HUES48 (cell line): Measurements from ENCODE around the gene ETV6.

Experiments used
- H3K27ac ChIP-seq: one replicate; pipeline ENCODE4 v1.7.0; 2013; ENCODE audit warnings: low read depth, low read length, inconsistent platforms
- H3K27me3 ChIP-seq: 2 replicates; pipeline ENCODE4 v1.6.1; 2013; ENCODE audit warnings: mild to moderate bottlenecking, low read length; ENCODE audit not compliant: control insufficient read depth, insufficient read depth
- H3K36me3 ChIP-seq: 2 replicates; pipeline ENCODE4 v1.6.1; 2013; ENCODE audit warnings: low read length; ENCODE audit not compliant: control insufficient read depth, insufficient read depth
- H3K4me1 ChIP-seq: 2 replicates; pipeline ENCODE4 v1.6.1; 2013; ENCODE audit warnings: mild to moderate bottlenecking, low read length; ENCODE audit not compliant: control insufficient read depth, insufficient read depth
- H3K4me3 ChIP-seq: 2 replicates; pipeline ENCODE4 v1.5.1; 2013; ENCODE audit warnings: mild to moderate bottlenecking, low read depth, low read length
- H3K9ac ChIP-seq: 2 replicates; pipeline ENCODE4 v1.6.1; 2013; ENCODE audit warnings: mild to moderate bottlenecking, low read depth, low read length, moderate library complexity
- H3K9me3 ChIP-seq: 2 replicates; pipeline ENCODE4 v1.6.1; 2013; ENCODE audit warnings: low read length; ENCODE audit not compliant: control insufficient read depth, insufficient read depth

ETV6 gene

GRCh38 chr12:11655842-11656241 is 6.4 kb downstream of the ETV6 start:
- H3K27ac ChIP-seq, result no peak overlapping the region
- H3K9ac ChIP-seq, result no peak overlapping the region
- H3K36me3 ChIP-seq, result no peaks in the 10 kb centered on the region

GRCh38 chr12:11656550-11656949 is 7.1 kb downstream of the ETV6 start:
- no peaks in the 10 kb centered on the region for H3K9me3 ChIP-seq
- H3K27ac ChIP-seq, result no peak overlapping the region
- H3K9ac ChIP-seq, result no peak overlapping the region
- H3K36me3 ChIP-seq, result no peaks in the 10 kb centered on the region
- no peak overlapping the region for H3K4me3 ChIP-seq
- H3K27me3 ChIP-seq, result no peaks in the 10 kb centered on the region
- H3K4me1 ChIP-seq, result peaks cover 43% of the 10 kb centered on the region

More at GRCh38 chr12:11655842-11656241, 6.4 kb downstream of the ETV6 start:
- Histone ChIP-seq H3K4me1 (peaks cover 45% of the 10 kb centered on the region), H3K27me3 (no peaks in the 10 kb centered on the region), H3K4me3 (no peak overlapping the region), H3K9me3 (no peaks in the 10 kb centered on the region)

DNA sequence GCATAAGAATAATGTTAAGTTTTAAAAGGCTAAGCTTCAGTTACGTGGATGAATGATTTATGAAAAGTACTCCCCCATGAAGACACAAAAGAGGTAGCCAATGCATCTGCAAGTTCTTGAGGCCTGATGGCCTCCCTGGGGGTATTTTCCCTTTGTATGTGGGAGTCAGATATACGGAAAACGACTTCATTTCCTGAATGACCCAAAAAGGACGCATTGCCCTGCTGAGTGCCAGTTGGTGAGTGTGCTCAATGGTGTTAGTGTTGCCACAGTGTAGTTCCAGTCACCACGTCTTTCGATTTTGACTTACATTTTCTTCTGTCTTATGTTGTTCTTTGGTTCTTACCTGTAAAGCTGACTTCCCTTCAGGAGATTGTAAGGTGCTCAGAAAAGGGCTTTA is 8.0 kb downstream of the ETV6 start:
- H3K4me3 ChIP-seq, result no peak overlapping the region
- peaks cover 39% of the 10 kb centered on the region for H3K4me1 ChIP-seq
- H3K27ac ChIP-seq, result no peak overlapping the region
- H3K27me3 ChIP-seq, result no peaks in the 10 kb centered on the region
- H3K36me3 ChIP-seq, result no peaks in the 10 kb centered on the region
- no peak overlapping the region for H3K9ac ChIP-seq
- H3K9me3 ChIP-seq, result no peaks in the 10 kb centered on the region

DNA sequence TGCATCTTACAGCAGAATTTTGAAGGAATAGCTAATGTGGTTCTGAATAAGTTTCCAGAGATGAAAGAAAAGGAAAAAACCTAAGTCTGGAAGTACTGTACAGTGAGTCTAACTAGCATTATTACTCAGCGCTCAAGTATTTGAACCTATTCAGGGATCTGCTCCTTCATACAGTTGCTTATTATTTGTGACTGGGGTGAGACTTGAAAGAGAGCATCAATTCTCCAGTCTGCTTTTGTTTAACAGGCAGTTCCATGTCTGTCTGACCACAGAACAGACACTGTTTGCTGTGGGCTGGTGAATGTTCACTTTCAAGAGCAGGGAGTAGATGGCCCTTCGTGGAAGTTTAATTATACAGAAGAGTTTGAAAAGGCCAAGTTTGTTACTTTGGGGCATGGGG is 9.3 kb downstream of the ETV6 start:
- no peak overlapping the region for H3K4me3 ChIP-seq
- peaks cover 30% of the 10 kb centered on the region for H3K4me1 ChIP-seq
- no peak overlapping the region for H3K27ac ChIP-seq
- H3K36me3 ChIP-seq, result no peaks in the 10 kb centered on the region
- H3K9ac ChIP-seq, result no peak overlapping the region
- no peaks in the 10 kb centered on the region for H3K9me3 ChIP-seq
- no peaks in the 10 kb centered on the region for H3K27me3 ChIP-seq

DNA sequence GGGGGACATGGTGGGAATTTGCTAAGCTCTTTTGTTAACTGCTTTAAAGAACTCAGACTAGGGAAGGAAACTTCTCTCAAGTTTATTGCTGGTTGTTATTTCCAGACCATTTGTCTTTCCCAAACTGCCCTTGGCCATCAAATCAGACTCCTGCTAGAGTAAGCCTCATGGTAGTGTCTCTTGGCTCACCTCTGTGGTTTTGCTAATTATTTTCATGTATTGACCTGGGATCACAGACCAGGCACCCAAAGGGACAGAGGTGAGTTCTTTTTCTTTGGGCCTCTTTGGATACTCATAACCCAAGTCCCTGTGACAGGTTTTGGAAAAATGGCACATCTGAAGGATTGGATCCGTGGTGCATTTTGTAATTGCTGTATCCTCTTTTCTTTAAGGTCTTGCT is 11.2 kb downstream of the ETV6 start:
- Histone ChIP-seq H3K9me3 (no peaks in the 10 kb centered on the region), H3K4me3 (no peak overlapping the region), H3K27ac (no peak overlapping the region), H3K9ac (no peak overlapping the region), H3K4me1 (peaks cover 30% of the 10 kb centered on the region), H3K36me3 (no peaks in the 10 kb centered on the region), H3K27me3 (no peaks in the 10 kb centered on the region)

- no peak overlapping the region for H3K9ac ChIP-seq
- H3K4me3 ChIP-seq, result no peak overlapping the region
- no peaks in the 10 kb centered on the region for H3K9me3 ChIP-seq
- H3K27me3 ChIP-seq, result no peaks in the 10 kb centered on the region
- H3K27ac ChIP-seq, result no peak overlapping the region
- no peaks in the 10 kb centered on the region for H3K36me3 ChIP-seq
- peaks cover 32% of the 10 kb centered on the region for H3K4me1 ChIP-seq
Observed at GRCh38 chr12:11661491-11662089, 12.1 kb downstream of the ETV6 start.

DNA sequence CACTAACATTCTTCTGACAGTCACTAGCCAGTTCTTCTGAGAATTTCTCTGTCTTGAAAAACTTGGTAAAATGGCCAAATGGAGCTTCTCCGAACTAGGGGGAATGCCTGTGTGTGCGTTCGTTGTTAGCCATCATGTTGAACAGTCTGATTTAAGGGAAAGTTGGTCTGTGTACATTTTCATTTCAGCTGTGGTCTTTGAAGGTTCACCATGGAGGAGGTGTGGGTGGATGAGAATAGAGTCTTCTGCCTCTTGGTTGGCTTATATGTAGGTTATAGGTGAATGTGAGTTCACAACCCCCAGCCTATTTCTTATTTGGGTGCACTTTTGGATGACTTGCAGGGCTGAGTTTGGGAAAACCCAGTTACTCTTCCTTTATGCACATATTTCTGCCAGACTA is 12.9 kb downstream of the ETV6 start:
- H3K36me3 ChIP-seq, result no peaks in the 10 kb centered on the region
- H3K9ac ChIP-seq, result no peak overlapping the region
- H3K27ac ChIP-seq, result no peak overlapping the region
- no peaks in the 10 kb centered on the region for H3K9me3 ChIP-seq
- peaks cover 28% of the 10 kb centered on the region for H3K4me1 ChIP-seq
- no peaks in the 10 kb centered on the region for H3K27me3 ChIP-seq
- no peak overlapping the region for H3K4me3 ChIP-seq

DNA sequence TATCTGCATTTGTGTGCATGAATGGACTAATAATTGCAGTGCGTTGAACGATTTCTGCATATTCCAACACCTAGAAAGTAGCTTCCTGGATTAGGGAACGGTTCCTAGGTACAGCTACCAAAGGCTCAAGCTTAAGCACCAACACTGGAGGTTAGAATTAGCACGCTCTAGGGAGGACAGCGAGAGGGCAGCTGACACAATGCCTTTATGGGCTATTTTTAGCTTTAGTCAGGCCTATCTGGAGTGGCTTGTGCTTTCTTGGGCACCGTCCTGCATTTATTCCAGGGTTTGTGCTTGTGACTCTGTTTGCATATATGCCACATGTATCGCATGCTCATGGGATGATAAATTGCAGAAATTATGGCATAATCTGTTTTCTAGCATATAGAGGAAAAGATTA is 13.7 kb downstream of the ETV6 start:
- Histone ChIP-seq H3K36me3 (no peaks in the 10 kb centered on the region), H3K4me1 (peaks cover 23% of the 10 kb centered on the region; the same call in 1 of the 2 replicates), H3K9ac (no peak overlapping the region), H3K27ac (no peak overlapping the region), H3K4me3 (no peak overlapping the region), H3K27me3 (no peaks in the 10 kb centered on the region), H3K9me3 (no peaks in the 10 kb centered on the region)

- Histone ChIP-seq H3K9me3 (no peaks in the 10 kb centered on the region), H3K27me3 (no peaks in the 10 kb centered on the region), H3K4me3 (no peak overlapping the region), H3K9ac (no peak overlapping the region), H3K27ac (no peak overlapping the region), H3K36me3 (no peaks in the 10 kb centered on the region), H3K4me1 (peaks cover 26% of the 10 kb centered on the region; the same call in 1 of the 2 replicates)
Observed at GRCh38 chr12:11664101-11664500, 14.6 kb downstream of the ETV6 start.

DNA sequence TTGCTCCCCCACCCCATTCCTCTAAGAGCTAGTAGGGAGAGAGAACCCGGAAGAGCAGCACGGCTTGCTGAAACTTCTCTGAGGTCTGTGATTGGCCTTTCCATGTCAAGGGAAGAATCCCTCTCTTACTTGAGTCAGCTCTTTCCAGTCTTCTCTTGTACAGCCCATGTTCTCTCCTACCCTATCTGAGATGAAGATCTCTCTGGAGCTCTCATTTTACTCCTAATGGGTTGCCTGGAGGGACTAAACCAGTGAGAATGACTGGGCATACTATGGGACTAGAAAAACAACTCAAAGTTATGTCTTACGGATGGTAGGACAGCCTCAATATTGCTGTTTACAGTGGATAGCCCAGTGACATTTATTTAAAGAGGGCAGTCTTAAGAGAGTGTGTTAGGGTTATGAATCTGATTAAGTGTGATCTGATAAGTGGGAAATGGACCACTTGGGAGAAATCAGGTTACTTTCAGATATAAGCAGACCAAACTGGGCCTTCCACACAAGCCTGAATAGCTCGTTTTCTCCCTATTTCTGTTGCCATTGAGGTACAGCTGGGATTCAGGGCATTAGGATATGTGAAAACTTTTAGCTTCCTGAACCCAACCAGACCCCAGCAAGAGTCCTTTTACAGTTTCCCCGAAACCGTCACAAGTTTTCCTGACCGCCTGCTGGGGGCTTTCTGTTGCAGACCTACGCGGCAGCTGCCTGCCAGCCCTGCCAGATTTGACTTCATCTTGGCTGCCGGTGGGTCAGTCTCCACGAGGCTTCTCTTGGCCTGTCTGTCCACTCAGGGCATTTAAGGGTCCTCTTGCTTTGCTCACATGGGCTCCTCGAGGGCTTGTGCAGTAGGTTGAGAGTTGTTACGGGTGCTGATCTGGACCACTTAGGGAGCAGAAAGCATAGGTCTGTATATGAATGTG is 16.9 kb downstream of the ETV6 start:
- Histone ChIP-seq H3K27ac (no peak overlapping the region), H3K9me3 (no peaks in the 10 kb centered on the region), H3K27me3 (no peaks in the 10 kb centered on the region), H3K4me1 (peaks cover 22% of the 10 kb centered on the region; the same call in 1 of the 2 replicates), H3K4me3 (no peak overlapping the region), H3K9ac (no peak overlapping the region), H3K36me3 (no peaks in the 10 kb centered on the region)

DNA sequence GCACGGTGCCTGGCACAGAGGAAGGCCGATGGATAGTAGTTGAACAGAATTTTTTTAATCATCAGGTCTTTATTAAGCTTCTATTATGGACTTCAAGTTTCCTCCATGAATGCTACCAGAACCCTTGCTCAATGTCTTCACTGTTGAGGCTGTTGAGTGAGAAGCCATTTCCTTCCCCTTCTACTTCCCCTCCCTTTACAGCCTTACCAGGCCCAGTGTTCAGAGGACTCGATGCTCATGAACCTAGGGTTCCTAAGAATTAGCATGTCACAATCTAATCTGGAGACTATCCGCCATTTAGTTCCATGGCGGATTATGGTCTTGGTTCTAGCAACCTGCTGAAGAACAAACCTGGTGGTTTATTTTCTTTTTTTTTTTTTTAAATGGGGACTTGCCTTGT is 17.7 kb downstream of the ETV6 start:
- Histone ChIP-seq H3K9ac (no peak overlapping the region), H3K9me3 (no peaks in the 10 kb centered on the region), H3K36me3 (no peaks in the 10 kb centered on the region), H3K27me3 (no peaks in the 10 kb centered on the region), H3K27ac (no peak overlapping the region), H3K4me1 (peaks cover 18% of the 10 kb centered on the region), H3K4me3 (no peak overlapping the region)
